H4 (cell line): ENCODE measurements around the gene C1orf167. TPM values are rescaled to one million over a fixed set of nuclear protein-coding genes. Genes with fewer than 3 reads are reported as not detected.
A peak's percentile ranks its signal among the peaks of the same experiment; 100 is the strongest.

Experiments used
- DNase-seq: peaks from one replicate; pipeline ENCODE4 v3.0.0-alpha.2; 2015; ENCODE audit warnings: low spot score
- total RNA-seq: library from RNA; depleted of rRNA; stranded (reverse); fragments of >200 nt; shearing (Covaris generic); gene quantifications from 2 replicates; pipeline ENCODE4 v1.2.3, GENCODE V29; 2014; rRNA removed

The C1orf167 gene, protein sequence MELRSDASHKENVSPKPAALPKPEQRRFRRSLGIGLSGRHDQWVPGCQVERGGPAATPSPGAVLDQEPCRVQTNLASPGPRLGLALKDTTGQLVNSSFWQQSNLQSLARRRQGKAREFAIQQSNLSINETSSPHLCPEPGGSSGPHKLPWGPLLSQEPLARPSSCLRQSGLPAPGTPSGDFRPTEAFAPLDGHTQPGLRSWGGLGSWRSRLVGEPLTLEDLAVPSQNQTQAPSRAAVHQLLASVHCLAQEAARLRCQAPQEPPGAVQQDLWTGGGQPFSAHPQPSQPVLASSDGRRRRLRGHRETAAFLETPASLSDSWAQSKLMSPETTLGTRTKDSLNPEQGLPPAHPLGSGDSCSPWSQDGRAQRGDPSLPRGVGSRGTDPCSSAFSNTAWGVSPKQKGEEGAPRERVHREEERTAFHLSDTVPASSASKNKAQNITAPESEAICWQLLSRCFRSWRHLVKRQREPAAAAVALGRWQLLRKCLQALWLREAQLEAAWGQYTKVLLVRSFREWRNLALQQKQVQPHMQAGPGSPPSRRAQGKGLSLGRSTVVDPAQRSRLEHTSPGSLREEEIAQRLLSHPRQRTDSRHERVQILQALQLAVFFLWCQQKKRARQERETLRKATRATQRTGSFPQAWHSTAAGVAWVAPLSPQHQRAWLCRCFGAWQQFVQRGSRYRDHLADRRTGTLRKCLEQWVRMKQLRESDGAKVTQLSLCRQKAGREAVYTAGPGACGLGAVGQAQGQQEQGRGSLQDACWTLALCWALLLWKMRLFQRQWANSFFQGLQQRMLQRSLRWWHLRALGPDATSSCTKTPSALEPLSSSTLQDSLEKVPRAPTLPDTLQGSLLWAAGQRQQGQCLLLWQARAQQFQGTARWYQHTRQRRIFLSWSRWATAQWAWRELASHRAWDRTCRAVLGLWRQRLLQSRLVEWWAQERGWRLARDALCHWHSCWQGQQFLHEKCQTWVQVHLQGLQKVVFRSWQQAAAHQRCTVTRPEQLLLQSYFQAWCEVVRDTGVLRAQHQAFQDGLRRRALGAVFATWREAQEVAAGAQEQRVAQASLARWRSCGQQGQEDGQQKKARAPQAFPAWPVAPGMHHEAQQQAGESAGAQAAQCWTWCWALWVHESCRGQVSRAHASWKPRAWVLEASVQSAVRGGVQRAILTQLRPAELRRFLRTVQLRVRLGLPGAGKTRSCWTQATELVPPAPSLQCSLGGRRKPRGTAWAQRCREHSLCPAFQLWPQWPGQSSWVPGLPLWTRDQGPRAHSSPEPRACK (N-terminal part only)
- total RNA-seq: not detected in 2 replicates

GRCh38 chr1:11761988-11762406 lies at the start of gene C1orf167:
Gene C1orf167 (plus strand): TSS chr1:11762193. CDS start chr1:11764401, 2,208 bp downstream.
- DNase-seq: no peak

- DNase-seq: no peak
Observed at GRCh38 chr1:11712285-11712684, 49.7 kb upstream of the C1orf167 start.

GRCh38 chr1:11713095-11713494 lies 48.9 kb upstream of the C1orf167 start:
- no peak for DNase-seq

DNA sequence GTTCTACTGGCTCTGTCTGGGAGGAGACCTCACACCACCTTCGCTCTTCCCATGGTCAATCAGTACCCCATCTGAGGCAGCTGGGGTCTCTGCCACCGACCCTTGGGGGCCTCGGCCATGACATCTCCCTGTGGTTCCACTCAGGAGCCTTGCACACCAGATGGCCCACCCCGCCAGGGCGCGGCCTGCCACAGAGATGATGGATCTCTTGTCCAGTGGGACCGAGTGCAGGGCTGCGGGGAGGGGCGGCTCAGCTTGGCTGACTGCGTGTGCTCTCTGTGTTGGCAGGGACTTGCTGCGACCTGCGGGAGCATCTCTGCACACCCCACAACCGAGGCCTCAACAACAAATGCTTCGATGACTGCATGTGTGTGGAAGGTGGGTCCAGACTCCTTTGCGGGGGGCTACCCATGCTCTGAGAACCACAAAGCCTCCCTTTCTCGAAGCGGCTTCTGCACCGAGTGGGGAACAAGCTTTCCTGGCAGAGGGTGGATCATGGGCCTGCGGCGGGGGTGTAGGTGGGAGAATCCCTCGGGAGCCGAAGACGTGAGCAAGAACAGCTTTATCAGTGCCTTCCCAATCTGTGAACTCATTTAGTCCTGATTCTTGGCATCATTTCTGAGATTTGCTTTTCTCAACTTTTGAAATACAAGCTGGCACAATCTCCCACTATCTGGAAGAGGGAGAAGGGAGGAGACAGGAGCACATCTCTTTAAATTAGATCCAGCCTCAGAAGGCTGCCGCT lies 47.0 kb upstream of the C1orf167 start:
- DNase-seq: no peak

DNA sequence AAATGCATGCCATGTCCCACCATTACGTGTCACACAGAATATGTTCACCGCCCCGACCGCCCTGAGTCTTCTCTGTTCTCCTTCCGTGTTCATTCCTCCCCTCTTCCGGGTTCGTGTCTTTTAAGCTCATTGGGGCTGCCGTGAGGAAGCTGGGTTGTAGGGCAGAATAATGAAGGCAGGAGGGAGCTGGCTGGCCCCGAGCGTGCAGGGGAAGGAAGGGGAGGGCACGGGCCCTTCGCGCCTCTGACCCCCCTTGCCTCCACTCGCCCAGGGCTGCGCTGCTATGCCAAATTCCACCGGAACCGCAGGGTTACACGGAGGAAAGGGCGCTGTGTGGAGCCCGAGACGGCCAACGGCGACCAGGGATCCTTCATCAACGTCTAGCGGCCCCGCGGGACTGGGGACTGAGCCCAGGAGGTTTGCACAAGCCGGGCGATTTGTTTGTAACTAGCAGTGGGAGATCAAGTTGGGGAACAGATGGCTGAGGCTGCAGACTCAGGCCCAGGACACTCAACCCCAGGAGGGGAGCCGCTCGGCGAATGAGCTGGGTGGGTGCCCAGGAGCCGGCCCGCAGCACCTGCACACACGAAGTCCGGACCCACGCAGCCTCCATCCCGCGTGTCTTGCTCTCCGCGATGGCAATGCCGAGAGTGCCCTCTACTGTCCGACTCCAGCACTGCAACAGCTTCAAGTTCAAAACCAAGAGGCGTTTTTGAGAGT lies 42.5 kb upstream of the C1orf167 start:
- DNase-seq: no peak

GRCh38 chr1:11720033-11720376 lies 42.0 kb upstream of the C1orf167 start:
- DNase-seq: no peak

GRCh38 chr1:11720525-11720924 lies 41.5 kb upstream of the C1orf167 start:
- DNase-seq: no peak

DNA sequence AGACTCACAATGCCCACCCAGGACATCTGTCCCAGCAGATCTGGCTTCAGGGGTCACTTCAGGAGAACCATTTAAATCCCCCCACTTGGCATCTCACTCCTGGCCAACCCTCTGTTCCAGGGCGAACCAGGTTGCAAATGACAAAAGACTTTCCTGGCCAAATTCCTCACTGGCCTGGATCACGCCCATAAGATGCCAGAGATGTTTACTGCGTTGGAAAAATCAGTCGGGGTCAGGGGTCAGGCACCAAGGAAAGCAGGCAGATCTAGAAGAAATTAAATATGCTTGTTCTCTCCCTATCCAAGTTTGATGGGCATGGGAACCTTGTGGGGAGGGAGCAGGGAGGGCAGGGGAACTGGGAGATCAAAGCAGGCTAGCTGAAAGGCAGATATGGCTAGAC lies 40.7 kb upstream of the C1orf167 start:
- DNase-seq: no peak

- no peak for DNase-seq
Observed at GRCh38 chr1:11722538-11722937, 39.5 kb upstream of the C1orf167 start.

DNA sequence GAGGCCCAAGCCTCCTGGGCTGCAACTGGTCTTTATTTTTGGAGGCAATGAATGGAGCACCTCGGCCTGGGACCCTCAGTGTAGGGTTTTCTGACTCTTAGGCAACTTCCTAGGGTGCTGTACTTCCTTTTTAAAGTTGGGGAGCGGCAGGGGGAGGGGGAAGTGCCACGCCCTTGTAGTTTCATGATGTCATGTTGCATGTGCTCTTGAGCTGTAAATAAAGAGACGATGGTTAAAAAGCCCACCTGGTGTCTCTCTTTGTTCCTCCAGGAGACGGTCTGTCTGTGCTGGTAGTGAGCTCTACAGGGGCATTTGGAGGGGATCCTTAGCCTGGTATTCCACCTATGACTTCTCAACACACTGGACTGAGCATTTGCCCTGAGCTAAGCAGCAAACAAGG lies 36.4 kb upstream of the C1orf167 start:
- no peak for DNase-seq

DNA sequence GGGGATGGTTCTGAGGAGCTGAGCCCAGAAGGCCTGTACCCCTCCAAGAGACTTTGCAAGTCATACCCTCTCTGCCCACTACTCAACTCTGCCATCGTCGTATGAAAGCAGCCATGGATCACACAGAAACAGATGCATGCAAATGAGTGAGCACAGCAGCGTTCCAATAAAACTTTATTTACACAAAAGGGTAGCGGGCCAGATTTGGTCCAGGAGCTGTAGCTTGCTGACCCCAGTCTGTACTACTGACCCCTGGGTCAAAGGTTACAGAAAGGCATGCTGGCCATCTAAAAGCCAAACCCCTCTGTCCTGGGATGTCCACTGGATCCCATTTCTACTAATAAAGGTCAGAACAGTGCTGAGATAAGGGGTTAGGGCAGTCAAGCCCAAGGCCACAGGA lies 34.9 kb upstream of the C1orf167 start:
- DNase-seq: no peak

GRCh38 chr1:11728126-11728806 lies 33.7 kb upstream of the C1orf167 start:
- no peak for DNase-seq

DNA sequence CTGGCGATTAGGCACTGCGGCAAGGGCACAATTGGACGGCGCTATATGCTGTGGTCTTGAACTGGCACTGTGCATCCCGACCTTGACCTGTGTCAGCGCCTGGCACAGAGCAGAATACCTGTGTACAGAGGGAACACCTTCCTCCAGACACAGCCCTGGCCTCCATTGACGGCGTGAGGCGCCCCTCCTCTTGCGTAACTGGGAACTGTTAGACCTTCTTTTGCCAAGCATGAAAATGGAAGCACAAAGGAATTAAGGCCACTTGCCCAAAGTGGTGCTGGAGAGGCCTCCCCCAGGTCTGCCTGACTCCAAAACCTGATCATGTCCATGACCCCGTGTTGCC lies 32.9 kb upstream of the C1orf167 start:
- no peak for DNase-seq

GRCh38 chr1:11729498-11730428 lies 32.2 kb upstream of the C1orf167 start:
- DNase-seq: no peak

- DNase-seq: peak; percentile 44
Observed at GRCh38 chr1:11730429-11730891, 31.5 kb upstream of the C1orf167 start.

DNA sequence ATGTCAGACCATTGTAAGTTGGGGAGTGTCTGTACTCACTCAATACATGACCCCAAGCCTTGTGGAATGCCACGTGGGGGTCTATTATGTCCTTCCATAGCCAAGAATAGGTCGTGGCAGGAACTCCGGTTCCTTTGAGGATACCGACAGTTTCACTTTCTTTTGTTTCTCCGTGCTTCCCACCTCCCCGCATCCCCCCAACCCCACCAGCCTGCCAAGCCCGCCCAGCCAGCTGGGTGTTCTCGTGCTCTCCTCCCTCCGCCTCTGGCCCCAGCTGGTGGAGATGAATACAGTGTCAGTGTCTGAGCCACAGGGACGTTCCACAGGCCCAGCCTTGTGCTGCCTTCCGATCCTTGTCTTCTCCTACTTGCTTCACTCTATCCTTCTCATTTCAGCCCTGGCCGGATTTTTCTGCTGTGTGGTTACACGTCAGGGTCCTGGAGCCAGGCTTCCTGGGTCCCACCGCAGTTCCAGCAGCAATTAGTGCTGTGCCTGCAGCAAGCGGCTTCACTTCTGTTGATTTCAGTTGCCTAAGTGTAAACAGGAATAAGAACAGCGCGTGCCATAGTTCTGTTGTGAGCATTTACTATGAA lies 30.2 kb upstream of the C1orf167 start:
- DNase-seq: peak; percentile 67

DNA sequence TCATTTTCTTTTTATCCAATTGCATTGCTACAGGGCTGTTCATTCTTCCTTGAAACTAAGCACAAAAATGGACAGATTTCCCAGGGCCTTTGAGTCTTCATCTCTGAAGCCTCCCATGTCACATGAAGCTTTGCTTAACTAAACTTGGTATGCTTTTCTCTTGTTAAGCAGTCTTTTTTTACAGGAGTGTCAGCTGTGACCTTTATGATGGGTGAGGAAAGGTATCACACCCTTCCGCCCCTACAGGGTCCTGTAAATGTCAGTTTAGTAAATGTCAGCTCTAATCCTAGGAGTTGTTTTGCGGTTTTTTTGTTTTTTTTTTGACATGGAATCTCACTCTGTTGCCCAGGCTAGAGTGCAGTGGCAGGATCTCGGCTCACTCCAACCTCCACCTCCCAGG lies 28.7 kb upstream of the C1orf167 start:
- no peak for DNase-seq

GRCh38 chr1:11735531-11735853 lies 26.5 kb upstream of the C1orf167 start:
- DNase-seq: no peak
